SK-N-SH treated with all-trans-retinoic acid at 6 μM for 48 hours (cell line): ENCODE results near the gene MIDN.

Source experiments
- ATAC-seq: fragments of 200-7000 bp; cut with Tn5 transposase; 3 replicates; pipeline ENCODE4 v1.9.1; 2020; ENCODE audit warnings: mild to moderate bottlenecking, moderate library complexity
- ARNTL ChIP-seq: fragments of 450-650 bp; formaldehyde crosslinking; IDR thresholded peaks from 2 replicates; pipeline ENCODE4 v1.5.0; 2020; ENCODE audit warnings: low read depth, mild to moderate bottlenecking, moderate library complexity, borderline replicate concordance
- BACH2 ChIP-seq: fragments of 250-450 bp; sonication (Bioruptor Pico); IDR thresholded peaks from 2 replicates; pipeline ENCODE4 v1.9.0; 2021; ENCODE audit warnings: mild to moderate bottlenecking, borderline replicate concordance
- CREB5 ChIP-seq: fragments of 250-450 bp; sonication (Bioruptor Pico); IDR thresholded peaks from 2 replicates; pipeline ENCODE4 v1.5.1; 2020; ENCODE audit warnings: low read depth, mild to moderate bottlenecking, moderate library complexity
- CSDC2 ChIP-seq: fragments of 250-450 bp; sonication (Bioruptor Pico); IDR thresholded peaks from 2 replicates; pipeline ENCODE4 v1.5.0; 2020; ENCODE audit warnings: mild to moderate bottlenecking, moderate library complexity
- CSRNP3 ChIP-seq: fragments of 250-450 bp; sonication (Bioruptor Pico); IDR thresholded peaks from 2 replicates; pipeline ENCODE4 v1.5.1; 2021; ENCODE audit warnings: mild to moderate bottlenecking, moderate library complexity
- ESRRG ChIP-seq: fragments of 250-450 bp; sonication (Bioruptor Pico); IDR thresholded peaks from 2 replicates; pipeline ENCODE4 v1.6.1; 2021; ENCODE audit warnings: mild to moderate bottlenecking
- GLIS3 ChIP-seq: fragments of 250-450 bp; sonication (Bioruptor Pico); IDR thresholded peaks from 2 replicates; pipeline ENCODE4 v1.5.0; 2020; ENCODE audit warnings: mild to moderate bottlenecking, moderate library complexity
- ISL1 ChIP-seq: fragments of 250-450 bp; sonication (Bioruptor Pico); IDR thresholded peaks from 2 replicates; pipeline ENCODE4 v2.1.2; 2022; ENCODE audit warnings: mild to moderate bottlenecking, moderate library complexity
- OSR1 ChIP-seq: fragments of 250-450 bp; sonication (Bioruptor Pico); IDR thresholded peaks from 2 replicates; pipeline ENCODE4 v1.8.0; 2022; ENCODE audit warnings: moderate library complexity, mild to moderate bottlenecking, inconsistent platforms
- POU6F1 ChIP-seq: fragments of 250-450 bp; sonication (Bioruptor Pico); IDR thresholded peaks from 2 replicates; pipeline ENCODE4 v1.8.0; 2021; ENCODE audit warnings: low read depth, mild to moderate bottlenecking, moderate library complexity, borderline replicate concordance
- PPARA ChIP-seq: fragments of 250-450 bp; sonication (Bioruptor Pico); IDR thresholded peaks from 2 replicates; pipeline ENCODE4 v1.5.0; 2020; ENCODE audit warnings: mild to moderate bottlenecking, borderline replicate concordance
- RARB ChIP-seq: fragments of 250-450 bp; sonication (Bioruptor Pico); IDR thresholded peaks from 2 replicates; pipeline ENCODE4 v1.8.0; 2021; ENCODE audit warnings: mild to moderate bottlenecking, moderate library complexity
- SNAI2 ChIP-seq: fragments of 250-450 bp; sonication (Bioruptor Pico); IDR thresholded peaks from 2 replicates; pipeline ENCODE4 v1.5.0; 2020; ENCODE audit warnings: mild to moderate bottlenecking, moderate library complexity
- TCF4 ChIP-seq: fragments of 250-450 bp; sonication (Bioruptor Pico); IDR thresholded peaks from 2 replicates; pipeline ENCODE4 v1.8.0; 2021; ENCODE audit warnings: mild to moderate bottlenecking, moderate library complexity, borderline replicate concordance
- TOX ChIP-seq: fragments of 250-450 bp; sonication (Bioruptor Pico); IDR thresholded peaks from 2 replicates; pipeline ENCODE4 v1.8.0; 2021; ENCODE audit warnings: mild to moderate bottlenecking, moderate library complexity, borderline replicate concordance
- TSHZ2 ChIP-seq: fragments of 250-450 bp; sonication (Bioruptor Pico); IDR thresholded peaks from 2 replicates; pipeline ENCODE4 v1.5.0; 2020; ENCODE audit warnings: mild to moderate bottlenecking, moderate library complexity
- ZC3H10 ChIP-seq: fragments of 250-450 bp; sonication (Bioruptor Pico); IDR thresholded peaks from 2 replicates; pipeline ENCODE4 v1.5.1; 2021; ENCODE audit warnings: mild to moderate bottlenecking, moderate library complexity
- ZFP3 ChIP-seq: fragments of 250-450 bp; sonication (Bioruptor Pico); IDR thresholded peaks from 2 replicates; pipeline ENCODE4 v1.5.0; 2020; ENCODE audit warnings: mild to moderate bottlenecking, moderate library complexity
- ZFP30 ChIP-seq: fragments of 450-650 bp; formaldehyde crosslinking; IDR thresholded peaks from 2 replicates; pipeline ENCODE4 v1.5.0; 2022; ENCODE audit warnings: mild to moderate bottlenecking, moderate library complexity
- ZNF565 ChIP-seq: fragments of 450-650 bp; formaldehyde crosslinking; conservative IDR thresholded peaks from 2 replicates; pipeline ENCODE4 v1.5.0; 2020; ENCODE audit warnings: low read depth, mild to moderate bottlenecking, moderate library complexity
- ZNF70 ChIP-seq: fragments of 450-650 bp; formaldehyde crosslinking; IDR thresholded peaks from 2 replicates; pipeline ENCODE4 v1.5.0; 2020; ENCODE audit warnings: mild to moderate bottlenecking, moderate library complexity

MIDN gene

GRCh38 chr19:1224047-1224825, 24.1 kb upstream of the MIDN start:
- TF ChIP-seq ZFP30 (no peak), TCF4 (CRISPR knock-in tag) (no peak), RARB (CRISPR knock-in tag) (no peak), CSDC2 (CRISPR knock-in tag) (no peak), ISL1 (CRISPR knock-in tag) (no peak), ZC3H10 (no peak), PPARA (CRISPR knock-in tag) (no peak), POU6F1 (CRISPR knock-in tag) (no peak), ZFP3 (CRISPR knock-in tag) (no peak), ZNF70 (CRISPR knock-in tag) (no peak), CSRNP3 (CRISPR knock-in tag) (no peak), GLIS3 (CRISPR knock-in tag) (no peak), OSR1 (CRISPR knock-in tag) (no peak), BACH2 (no peak), ARNTL (CRISPR knock-in tag) (no peak), TSHZ2 (no peak), ESRRG (CRISPR knock-in tag) (no peak), SNAI2 (CRISPR knock-in tag) (no peak)
- no peak for ATAC-seq

- ATAC-seq, result no peak
- TF ChIP-seq BACH2 (no peak), GLIS3 (CRISPR knock-in tag) (no peak), CREB5 (no peak), ISL1 (CRISPR knock-in tag) (no peak), ZNF565 (CRISPR knock-in tag) (no peak), POU6F1 (CRISPR knock-in tag) (no peak), ZFP3 (CRISPR knock-in tag) (no peak), TCF4 (CRISPR knock-in tag) (no peak), PPARA (CRISPR knock-in tag) (no peak), TOX (CRISPR knock-in tag) (no peak), SNAI2 (CRISPR knock-in tag) (no peak), ZNF70 (CRISPR knock-in tag) (no peak), ARNTL (CRISPR knock-in tag) (no peak), TSHZ2 (no peak), CSRNP3 (CRISPR knock-in tag) (no peak), ESRRG (CRISPR knock-in tag) (no peak), ZFP30 (no peak)
Measured at GRCh38 chr19:1224847-1225246, 23.5 kb upstream of the MIDN start.
